HEK293 (cell line): Measurements from ENCODE around the gene NR3C1.

Experiments used
- CTCF ChIA-PET: fragments of 350-600 bp; formaldehyde crosslinking; extraction: SDS; loops from one replicate; lab custom pipeline; 2021; ENCODE audit warnings: antibody characterized with exemption; lab: Yijun Ruan, JAX
- POLR2A ChIA-PET: fragments of 300-600 bp; formaldehyde crosslinking; extraction: SDS; loops from one replicate; lab custom pipeline; 2020; ENCODE audit warnings: antibody characterized with exemption, inconsistent platforms; lab: Yijun Ruan, JAX
- H3K27ac ChIP-seq: fragments of 200-500 bp; sonication (Bioruptor generic); 2 replicates; pipeline ENCODE4 v1.5.1; 2014; ENCODE audit warnings: low read depth, low read length, control low read depth, inconsistent platforms; ENCODE audit errors: extremely low read depth
- H3K36me3 ChIP-seq, 2 experiments: fragments of 200-500 bp in 1 of 2; sonication (Bioruptor generic) in 1 of 2; 1 replicate in 1 of 2; 2 replicates in 1 of 2; pipeline ENCODE4 v1.5.1; 2014 to 2017; ENCODE audit warnings: inconsistent platforms in 2 of 2, low read length in 2 of 2; ENCODE audit not compliant: control insufficient read depth in 2 of 2, insufficient read depth in 1 of 2
- H3K4me1 ChIP-seq: fragments of 200-500 bp; sonication (Bioruptor generic); 2 replicates; pipeline ENCODE4 v1.5.1; 2014; ENCODE audit warnings: mild to moderate bottlenecking, low read length, inconsistent platforms; ENCODE audit not compliant: control insufficient read depth, insufficient read depth
- H3K4me3 ChIP-seq: 2 replicates; pipeline ENCODE4 v1.5.1; 2011; ENCODE audit warnings: low read depth, mild to moderate bottlenecking, control low read depth, low read length, moderate library complexity
- H3K9me3 ChIP-seq: fragments of 200-500 bp; sonication (Bioruptor generic); 2 replicates; pipeline ENCODE4 v1.5.1; 2014; ENCODE audit warnings: low read depth, low read length, inconsistent platforms; ENCODE audit not compliant: control insufficient read depth, insufficient read depth
- CTCF ChIP-seq: fragments of 450-650 bp; formaldehyde crosslinking; IDR thresholded peaks from 2 replicates; pipeline ENCODE4 v1.5.1; 2016; ENCODE audit warnings: missing biosample characterization, missing genetic modification characterization
- KLF10 ChIP-seq: fragments of 450-650 bp; IDR thresholded peaks from 2 replicates; pipeline ENCODE4 v1.5.1; 2018; ENCODE audit warnings: missing biosample characterization, mild to moderate bottlenecking, missing genetic modification characterization
- PRDM2 ChIP-seq: fragments of 450-650 bp; formaldehyde crosslinking; IDR thresholded peaks from 2 replicates; pipeline ENCODE4 v1.5.1; 2016; ENCODE audit warnings: missing biosample characterization, missing genetic modification characterization, borderline replicate concordance
- SCRT2 ChIP-seq: fragments of 450-650 bp; formaldehyde crosslinking; IDR thresholded peaks from 2 replicates; pipeline ENCODE4 v1.5.1; 2016; ENCODE audit warnings: missing biosample characterization, missing genetic modification characterization
- TCF7L2 ChIP-seq: IDR thresholded peaks from 2 replicates; pipeline ENCODE4 v1.6.1; 2011; ENCODE audit warnings: low read depth, mild to moderate bottlenecking, inconsistent platforms, low read length, moderate library complexity, borderline replicate concordance
- ZBTB48 ChIP-seq: fragments of 450-650 bp; formaldehyde crosslinking; IDR thresholded peaks from 2 replicates; pipeline ENCODE4 v1.5.1; 2016; ENCODE audit warnings: missing biosample characterization, missing genetic modification characterization
- ZFP37 ChIP-seq: fragments of 450-650 bp; formaldehyde crosslinking; IDR thresholded peaks from 2 replicates; pipeline ENCODE4 v1.5.1; 2016; ENCODE audit warnings: missing biosample characterization, missing genetic modification characterization
- ZNF354C ChIP-seq: fragments of 450-650 bp; formaldehyde crosslinking; IDR thresholded peaks from 2 replicates; pipeline ENCODE4 v1.5.1; 2016; ENCODE audit warnings: missing biosample characterization, missing genetic modification characterization, low read depth, borderline replicate concordance
- ZNF366 ChIP-seq: fragments of 450-650 bp; formaldehyde crosslinking; conservative IDR thresholded peaks from 2 replicates; pipeline ENCODE4 v1.5.1; 2016; ENCODE audit warnings: missing biosample characterization, missing genetic modification characterization
- ZNF37A ChIP-seq: fragments of 450-650 bp; IDR thresholded peaks from 2 replicates; pipeline ENCODE4 v1.5.1; 2018; ENCODE audit warnings: missing biosample characterization, missing genetic modification characterization
- ZNF571 ChIP-seq: fragments of 450-650 bp; formaldehyde crosslinking; IDR thresholded peaks from 2 replicates; pipeline ENCODE4 v1.5.0; 2017; ENCODE audit warnings: missing biosample characterization, missing genetic modification characterization
- ZNF596 ChIP-seq: fragments of 450-650 bp; IDR thresholded peaks from 2 replicates; pipeline ENCODE4 v1.5.0; 2018; ENCODE audit warnings: missing biosample characterization, mild to moderate bottlenecking, missing genetic modification characterization, moderate library complexity
- ZNF660 ChIP-seq: fragments of 450-650 bp; IDR thresholded peaks from 2 replicates; pipeline ENCODE4 v1.5.1; 2018; ENCODE audit warnings: missing biosample characterization, mild to moderate bottlenecking, missing genetic modification characterization
- ZNF792 ChIP-seq: fragments of 450-650 bp; formaldehyde crosslinking; IDR thresholded peaks from 2 replicates; pipeline ENCODE4 v1.5.1; 2016; ENCODE audit warnings: missing biosample characterization, missing genetic modification characterization
- ZSCAN16 ChIP-seq: fragments of 450-650 bp; formaldehyde crosslinking; IDR thresholded peaks from 2 replicates; pipeline ENCODE4 v1.5.1; 2016; ENCODE audit warnings: missing biosample characterization, missing genetic modification characterization
- ZXDB ChIP-seq: fragments of 450-650 bp; formaldehyde crosslinking; IDR thresholded peaks from 2 replicates; pipeline ENCODE4 v1.5.1; 2016; ENCODE audit warnings: missing biosample characterization, missing genetic modification characterization
- TF ChIP-seq, protein P1 (sequence below): fragments of 450-650 bp; formaldehyde crosslinking; IDR thresholded peaks from 2 replicates; pipeline ENCODE4 v1.5.1; 2017; ENCODE audit warnings: missing biosample characterization, missing genetic modification characterization
- TF ChIP-seq, protein P2 (sequence below): fragments of 450-650 bp; formaldehyde crosslinking; IDR thresholded peaks from 2 replicates; pipeline ENCODE4 v1.5.1; 2016; ENCODE audit warnings: missing biosample characterization, missing genetic modification characterization
- TF ChIP-seq, protein P3 (sequence below): fragments of 450-650 bp; formaldehyde crosslinking; IDR thresholded peaks from 2 replicates; pipeline ENCODE4 v1.5.1; 2016; ENCODE audit warnings: missing biosample characterization, missing genetic modification characterization
- TF ChIP-seq, protein P4 (sequence below): fragments of 450-650 bp; formaldehyde crosslinking; IDR thresholded peaks from 2 replicates; pipeline ENCODE4 v1.5.1; 2016; ENCODE audit warnings: missing biosample characterization, missing genetic modification characterization
- TF ChIP-seq, protein P5 (sequence below): fragments of 450-650 bp; formaldehyde crosslinking; IDR thresholded peaks from 2 replicates; pipeline ENCODE4 v1.5.1; 2017; ENCODE audit warnings: missing biosample characterization, missing genetic modification characterization

The NR3C1 gene

DNA sequence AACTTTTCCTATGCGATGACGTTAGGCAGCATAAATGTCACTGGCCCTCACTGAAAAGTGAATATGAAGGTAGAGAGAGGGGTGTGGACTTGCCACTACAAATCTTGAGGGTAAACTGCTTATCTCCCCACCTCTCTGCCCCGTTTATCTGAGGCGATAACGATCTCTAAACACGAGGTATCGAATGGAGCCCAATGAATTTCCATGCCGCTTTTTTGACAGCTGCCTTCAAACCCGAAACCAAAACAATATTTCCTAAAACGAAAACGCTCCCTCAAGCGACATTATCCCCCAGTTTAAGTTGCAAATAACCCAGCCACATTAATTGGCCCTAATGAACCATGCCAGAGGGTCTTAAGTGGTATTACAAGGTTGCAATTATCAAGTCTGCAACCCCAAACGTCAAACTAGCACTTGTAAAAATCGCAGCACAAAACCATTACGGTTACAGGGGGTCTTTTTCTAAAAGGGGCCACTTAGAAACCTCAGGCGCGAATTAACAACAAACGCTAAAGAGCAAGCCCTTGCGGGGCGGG is 1.4 kb downstream of the NR3C1 start:
- peaks cover 0 to 12% of the 10 kb centered on the region in 2 experiments; a peak in 1 of 3 replicates for H3K36me3 ChIP-seq
- H3K4me3 ChIP-seq, result peak overlapping the region; percentile 95
- POLR2A ChIA-PET, result interaction anchor here (1.4 kb wide), 1 partner anchor 315 kb away, joined by 4 read pairs; no protein-coding TSS in a partner anchor
- CTCF ChIA-PET, result interaction anchor here (0.6 to 2.3 kb wide), 6 partner anchors 161 to 422 kb away, joined by 3 to 9 read pairs (median 4); no protein-coding TSS in a partner anchor
- H3K27ac ChIP-seq, result peak overlapping the region; percentile 99
- H3K9me3 ChIP-seq, result no peaks in the 10 kb centered on the region
- peaks cover 7% of the 10 kb centered on the region; the same call in 1 of the 2 replicates for H3K4me1 ChIP-seq
- TF ChIP-seq, protein P1, sequence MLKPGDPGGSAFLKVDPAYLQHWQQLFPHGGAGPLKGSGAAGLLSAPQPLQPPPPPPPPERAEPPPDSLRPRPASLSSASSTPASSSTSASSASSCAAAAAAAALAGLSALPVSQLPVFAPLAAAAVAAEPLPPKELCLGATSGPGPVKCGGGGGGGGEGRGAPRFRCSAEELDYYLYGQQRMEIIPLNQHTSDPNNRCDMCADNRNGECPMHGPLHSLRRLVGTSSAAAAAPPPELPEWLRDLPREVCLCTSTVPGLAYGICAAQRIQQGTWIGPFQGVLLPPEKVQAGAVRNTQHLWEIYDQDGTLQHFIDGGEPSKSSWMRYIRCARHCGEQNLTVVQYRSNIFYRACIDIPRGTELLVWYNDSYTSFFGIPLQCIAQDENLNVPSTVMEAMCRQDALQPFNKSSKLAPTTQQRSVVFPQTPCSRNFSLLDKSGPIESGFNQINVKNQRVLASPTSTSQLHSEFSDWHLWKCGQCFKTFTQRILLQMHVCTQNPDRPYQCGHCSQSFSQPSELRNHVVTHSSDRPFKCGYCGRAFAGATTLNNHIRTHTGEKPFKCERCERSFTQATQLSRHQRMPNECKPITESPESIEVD, result peak; percentile 49
- TF ChIP-seq, protein P2, sequence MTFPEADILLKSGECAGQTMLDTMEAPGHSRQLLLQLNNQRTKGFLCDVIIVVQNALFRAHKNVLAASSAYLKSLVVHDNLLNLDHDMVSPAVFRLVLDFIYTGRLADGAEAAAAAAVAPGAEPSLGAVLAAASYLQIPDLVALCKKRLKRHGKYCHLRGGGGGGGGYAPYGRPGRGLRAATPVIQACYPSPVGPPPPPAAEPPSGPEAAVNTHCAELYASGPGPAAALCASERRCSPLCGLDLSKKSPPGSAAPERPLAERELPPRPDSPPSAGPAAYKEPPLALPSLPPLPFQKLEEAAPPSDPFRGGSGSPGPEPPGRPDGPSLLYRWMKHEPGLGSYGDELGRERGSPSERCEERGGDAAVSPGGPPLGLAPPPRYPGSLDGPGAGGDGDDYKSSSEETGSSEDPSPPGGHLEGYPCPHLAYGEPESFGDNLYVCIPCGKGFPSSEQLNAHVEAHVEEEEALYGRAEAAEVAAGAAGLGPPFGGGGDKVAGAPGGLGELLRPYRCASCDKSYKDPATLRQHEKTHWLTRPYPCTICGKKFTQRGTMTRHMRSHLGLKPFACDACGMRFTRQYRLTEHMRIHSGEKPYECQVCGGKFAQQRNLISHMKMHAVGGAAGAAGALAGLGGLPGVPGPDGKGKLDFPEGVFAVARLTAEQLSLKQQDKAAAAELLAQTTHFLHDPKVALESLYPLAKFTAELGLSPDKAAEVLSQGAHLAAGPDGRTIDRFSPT (tag by site-specific recombination), result peak; percentile 65; the same call in 1 of the 2 replicates
- TF ChIP-seq ZNF660 (tag by site-specific recombination), result peak; percentile 17; the same call in 1 of the 2 replicates
- 0 out of 2 replicates have a peak, but pooled peaks have one; percentile 10 for TF ChIP-seq ZNF596
- TF ChIP-seq, protein P3, sequence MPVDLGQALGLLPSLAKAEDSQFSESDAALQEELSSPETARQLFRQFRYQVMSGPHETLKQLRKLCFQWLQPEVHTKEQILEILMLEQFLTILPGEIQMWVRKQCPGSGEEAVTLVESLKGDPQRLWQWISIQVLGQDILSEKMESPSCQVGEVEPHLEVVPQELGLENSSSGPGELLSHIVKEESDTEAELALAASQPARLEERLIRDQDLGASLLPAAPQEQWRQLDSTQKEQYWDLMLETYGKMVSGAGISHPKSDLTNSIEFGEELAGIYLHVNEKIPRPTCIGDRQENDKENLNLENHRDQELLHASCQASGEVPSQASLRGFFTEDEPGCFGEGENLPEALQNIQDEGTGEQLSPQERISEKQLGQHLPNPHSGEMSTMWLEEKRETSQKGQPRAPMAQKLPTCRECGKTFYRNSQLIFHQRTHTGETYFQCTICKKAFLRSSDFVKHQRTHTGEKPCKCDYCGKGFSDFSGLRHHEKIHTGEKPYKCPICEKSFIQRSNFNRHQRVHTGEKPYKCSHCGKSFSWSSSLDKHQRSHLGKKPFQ (tag by site-specific recombination), result peak; percentile 43; the same call in 1 of the 2 replicates
- peak; percentile 83 for TF ChIP-seq ZNF366 (tag by site-specific recombination)
- peak; percentile 78 for TF ChIP-seq ZXDB (tag by site-specific recombination)
- no peak for TF ChIP-seq ZNF792
- no peak for TF ChIP-seq CTCF (tag by site-specific recombination)
- TF ChIP-seq, protein P4, sequence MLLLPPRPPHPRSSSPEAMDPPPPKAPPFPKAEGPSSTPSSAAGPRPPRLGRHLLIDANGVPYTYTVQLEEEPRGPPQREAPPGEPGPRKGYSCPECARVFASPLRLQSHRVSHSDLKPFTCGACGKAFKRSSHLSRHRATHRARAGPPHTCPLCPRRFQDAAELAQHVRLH (tag by site-specific recombination), result peak; percentile 77; the same call in 1 of the 2 replicates
- TF ChIP-seq SCRT2 (tag by site-specific recombination), result no peak
- no peak for TF ChIP-seq TCF7L2
- peak; percentile 47; the same call in 1 of the 2 replicates for TF ChIP-seq ZBTB48
- no peak for TF ChIP-seq PRDM2
- TF ChIP-seq ZNF571 (tag by site-specific recombination), result no peak
- no peak for TF ChIP-seq ZNF37A (tag by site-specific recombination)
- no peak for TF ChIP-seq ZNF354C (tag by site-specific recombination)
- TF ChIP-seq KLF10, result peak; percentile 56; the same call in 1 of the 2 replicates
- TF ChIP-seq, protein P5, sequence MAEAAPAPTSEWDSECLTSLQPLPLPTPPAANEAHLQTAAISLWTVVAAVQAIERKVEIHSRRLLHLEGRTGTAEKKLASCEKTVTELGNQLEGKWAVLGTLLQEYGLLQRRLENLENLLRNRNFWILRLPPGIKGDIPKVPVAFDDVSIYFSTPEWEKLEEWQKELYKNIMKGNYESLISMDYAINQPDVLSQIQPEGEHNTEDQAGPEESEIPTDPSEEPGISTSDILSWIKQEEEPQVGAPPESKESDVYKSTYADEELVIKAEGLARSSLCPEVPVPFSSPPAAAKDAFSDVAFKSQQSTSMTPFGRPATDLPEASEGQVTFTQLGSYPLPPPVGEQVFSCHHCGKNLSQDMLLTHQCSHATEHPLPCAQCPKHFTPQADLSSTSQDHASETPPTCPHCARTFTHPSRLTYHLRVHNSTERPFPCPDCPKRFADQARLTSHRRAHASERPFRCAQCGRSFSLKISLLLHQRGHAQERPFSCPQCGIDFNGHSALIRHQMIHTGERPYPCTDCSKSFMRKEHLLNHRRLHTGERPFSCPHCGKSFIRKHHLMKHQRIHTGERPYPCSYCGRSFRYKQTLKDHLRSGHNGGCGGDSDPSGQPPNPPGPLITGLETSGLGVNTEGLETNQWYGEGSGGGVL (tag by site-specific recombination), result peak; percentile 38; the same call in 1 of the 2 replicates
- TF ChIP-seq ZFP37, result peak; percentile 31; the same call in 1 of the 2 replicates
- no peak for TF ChIP-seq ZSCAN16
